GM18861 (cell line): ENCODE data around the gene ZDHHC16.
"Not testable (repeated sequence)": the region's sequence is repeated elsewhere in the genome, so short reads cannot be mapped to it uniquely, and the experiment has no call there.

ENCODE experiments used
- ATAC-seq: cut with Tn5 transposase; IDR thresholded peaks from one replicate; pipeline ENCODE4 v1.9.1; 2021; ENCODE audit not compliant: unreplicated experiment

The ZDHHC16 gene

DNA sequence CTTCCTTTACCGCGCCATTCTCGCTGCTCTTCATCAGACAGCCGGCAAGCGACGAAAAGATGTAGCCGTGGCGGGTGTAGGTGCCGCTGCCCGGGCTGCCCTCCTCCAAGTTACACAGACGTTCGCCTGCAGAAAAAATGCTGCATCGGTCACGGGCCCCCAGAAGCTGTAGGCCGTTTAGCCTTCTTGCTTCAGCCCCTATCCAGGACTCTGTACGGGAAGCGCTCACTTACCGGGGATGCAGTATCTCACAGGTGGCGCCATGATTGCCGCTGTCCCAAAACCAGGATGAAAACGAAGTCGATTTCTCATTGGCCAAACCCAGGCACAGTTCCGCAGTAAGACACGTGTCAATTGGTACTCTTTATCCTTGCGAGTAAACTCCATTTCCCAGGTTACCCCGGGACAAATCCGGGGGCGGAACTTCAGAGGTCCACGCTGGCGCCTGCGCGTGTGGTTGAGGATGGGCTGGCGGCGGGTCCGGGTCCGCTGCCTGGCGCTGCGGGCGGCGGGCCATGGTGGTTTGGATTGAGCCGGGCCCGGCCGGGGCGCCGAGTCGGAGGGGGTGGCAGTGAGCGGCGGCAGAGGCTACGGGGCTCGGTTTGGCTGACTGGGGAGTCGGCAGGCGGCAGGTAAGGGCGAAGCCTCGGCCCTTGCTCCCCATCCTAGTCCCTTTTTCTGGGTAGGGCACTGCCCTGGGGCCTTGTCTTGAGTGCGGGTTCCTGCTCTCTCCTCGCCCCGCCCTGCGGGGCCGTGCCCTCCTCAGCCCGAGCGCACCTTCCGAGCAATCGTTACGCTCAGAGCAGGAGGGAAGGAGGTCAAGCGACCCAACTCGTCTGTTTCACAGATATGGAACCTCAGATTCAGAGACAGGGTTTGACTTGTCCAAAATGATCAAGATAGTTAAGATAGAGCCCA is at the start of gene ZDHHC16, which contains the start of gene EXOSC1:
Gene ZDHHC16, plus strand, starts transcription at position 454 of the 918 bp plus-strand sequence. CDS start 5,501 bp downstream, outside the sequence.
Gene EXOSC1, minus strand, starts transcription at position 285 of the 918 bp plus-strand sequence. Its CDS starts 21 bp downstream, at position 264.
- ATAC-seq = peak; percentile 96

DNA sequence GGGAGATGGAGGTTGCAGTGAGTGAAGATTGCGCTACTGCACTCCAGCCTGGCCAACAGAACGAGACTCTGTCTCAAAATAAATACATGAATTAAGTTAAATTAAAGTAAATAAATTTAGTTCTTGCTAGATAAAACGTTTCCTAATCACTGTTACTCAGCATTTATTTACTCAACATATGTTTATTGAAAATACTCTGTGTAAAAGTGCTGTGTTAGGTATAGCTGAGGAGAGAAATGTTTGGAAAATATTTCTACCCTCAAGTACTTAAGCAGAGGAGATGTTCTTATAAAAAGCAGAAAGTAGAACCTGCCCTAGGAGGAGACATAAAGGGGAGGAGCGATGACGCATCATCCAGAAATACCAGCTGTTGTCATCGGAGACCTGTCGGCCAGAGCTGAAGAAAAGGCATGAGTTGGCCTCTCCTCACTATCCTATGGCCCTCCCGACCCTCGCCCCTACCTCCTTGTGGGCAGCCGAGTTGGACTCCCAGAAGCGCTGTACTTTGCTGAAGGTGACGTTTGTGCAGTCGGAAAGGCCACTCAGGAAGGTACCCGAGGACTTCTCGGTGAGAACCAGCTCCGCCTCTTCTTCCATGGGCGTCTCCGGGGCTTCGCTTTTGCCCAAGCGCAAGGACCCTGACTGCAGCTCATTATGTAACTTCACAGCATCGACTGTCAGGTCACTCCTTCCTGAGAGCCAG is 46.0 kb upstream of the ZDHHC16 start:
- no peak for ATAC-seq

DNA sequence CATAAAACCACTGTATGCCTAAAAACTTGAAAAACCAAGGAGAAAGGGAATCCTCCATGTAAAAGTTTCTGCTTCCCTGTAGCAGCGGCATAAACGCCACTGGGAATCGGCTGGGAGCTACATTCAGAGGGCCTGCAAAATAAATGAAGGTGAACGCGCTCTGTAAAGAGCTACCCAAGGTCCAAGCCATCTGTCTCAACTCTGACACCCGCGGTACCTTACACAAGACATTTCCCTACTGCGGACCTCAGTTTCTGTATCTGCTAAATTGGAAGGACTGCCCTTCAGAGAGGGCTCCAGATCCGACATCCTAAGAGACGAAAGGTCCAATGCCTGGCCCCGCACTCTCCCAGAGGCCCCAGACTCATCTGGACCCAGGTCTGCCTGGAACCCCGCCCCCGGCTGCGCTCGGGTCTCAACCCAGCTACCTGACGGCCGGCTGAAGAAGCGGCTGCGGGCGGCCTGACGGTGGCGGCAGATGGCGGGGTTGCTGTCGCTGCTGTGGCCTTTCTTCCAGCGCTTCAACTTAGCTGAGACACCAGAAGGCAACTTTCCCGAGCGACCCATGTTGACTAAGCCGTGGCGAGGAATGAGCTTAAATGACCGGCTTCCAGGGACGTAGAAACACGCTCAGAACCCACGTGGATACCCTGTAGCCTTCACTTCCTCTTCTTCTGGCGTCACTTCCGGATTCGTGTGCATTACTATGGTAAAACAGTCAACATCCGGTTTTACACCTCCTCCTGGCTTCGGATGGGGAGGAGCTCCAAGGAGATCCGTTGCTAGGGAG is 45.1 kb upstream of the ZDHHC16 start, which contains the start of gene RRP12:
Gene RRP12, minus strand, starts transcription at position 676 of the 790 bp plus-strand sequence. Its CDS starts 109 bp downstream, at position 567.
- peak; percentile 94 for ATAC-seq

DNA sequence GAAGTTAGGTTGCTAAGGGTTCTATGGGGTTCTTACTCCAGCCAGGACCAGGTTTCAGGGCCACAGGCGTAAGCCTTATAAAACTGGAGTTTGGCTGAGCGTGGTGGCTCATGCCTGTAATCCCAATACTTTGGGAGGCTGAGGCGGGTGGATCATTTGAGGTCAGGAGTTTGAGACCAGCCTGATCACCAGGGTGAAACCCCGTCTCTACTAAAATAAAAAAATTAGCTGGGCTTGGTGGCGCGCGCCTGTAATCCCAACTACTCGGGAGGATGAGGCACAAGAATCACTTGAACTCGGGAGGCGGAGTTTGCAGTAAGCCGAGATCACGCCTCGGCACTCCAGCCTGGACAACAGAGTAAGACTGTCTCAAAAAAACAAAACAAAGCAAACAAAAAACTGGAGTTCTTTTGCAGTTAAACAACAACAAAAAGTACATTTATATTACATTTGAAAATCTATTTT is 44.5 kb upstream of the ZDHHC16 start:
- no peak for ATAC-seq

DNA sequence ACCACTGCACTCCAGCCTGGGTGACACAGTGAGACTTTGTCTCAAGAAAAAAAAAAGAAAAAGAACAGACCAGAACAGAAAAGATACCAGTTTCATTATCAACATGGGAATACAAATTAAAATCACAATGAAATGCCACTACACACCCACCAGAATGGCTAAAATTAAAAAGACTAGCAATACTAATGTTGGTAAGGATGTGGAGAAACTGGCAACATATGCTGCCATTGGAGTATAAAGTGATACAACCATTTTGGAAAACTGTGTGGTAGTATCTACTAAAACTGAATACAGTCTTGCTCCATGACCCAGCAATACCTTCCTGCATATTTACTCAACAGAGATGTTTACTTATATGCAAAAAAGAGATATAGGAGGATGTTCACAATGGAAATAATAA is 41.9 kb upstream of the ZDHHC16 start:
- ATAC-seq = no peak

DNA sequence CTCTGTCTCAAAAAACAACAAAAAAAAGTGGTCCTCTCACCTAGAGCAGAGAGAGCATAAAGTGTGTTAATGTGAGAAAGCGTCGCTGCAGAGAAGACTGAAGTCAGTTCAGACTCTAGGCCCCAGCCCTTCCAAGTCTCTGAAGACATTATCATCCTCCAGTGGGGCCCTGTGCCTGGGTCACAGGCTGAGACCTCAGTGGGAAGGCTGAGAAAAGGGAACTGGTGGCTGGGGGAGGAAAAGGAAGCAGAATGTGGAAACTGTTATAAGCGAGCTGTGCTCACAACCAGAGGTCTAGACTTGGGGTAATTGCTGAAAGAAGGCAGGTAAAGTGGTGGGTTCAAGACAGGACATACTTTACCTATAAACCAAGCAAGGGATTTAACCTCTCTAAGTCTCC is 39.9 kb upstream of the ZDHHC16 start:
- ATAC-seq = no peak

DNA sequence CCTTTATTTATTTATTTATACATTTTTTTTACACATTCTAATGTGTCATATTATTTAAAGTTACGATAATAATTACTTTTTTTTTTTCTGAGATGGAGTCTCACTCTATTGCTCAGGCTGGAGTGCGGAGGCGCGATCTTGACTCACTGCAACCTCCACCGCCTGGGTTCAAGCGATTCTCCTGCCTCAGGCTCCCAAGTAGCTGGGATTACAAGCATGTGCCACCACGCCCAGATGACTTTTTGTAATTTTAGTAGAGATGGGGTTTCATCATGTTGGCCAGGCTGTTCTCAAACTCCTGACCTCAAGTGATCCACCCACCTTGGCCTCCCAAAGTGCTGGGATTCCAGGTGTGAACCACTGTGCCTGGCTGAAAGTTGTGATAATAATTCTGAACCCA is 39.5 kb upstream of the ZDHHC16 start:
- ATAC-seq = not testable (repeated sequence)

DNA sequence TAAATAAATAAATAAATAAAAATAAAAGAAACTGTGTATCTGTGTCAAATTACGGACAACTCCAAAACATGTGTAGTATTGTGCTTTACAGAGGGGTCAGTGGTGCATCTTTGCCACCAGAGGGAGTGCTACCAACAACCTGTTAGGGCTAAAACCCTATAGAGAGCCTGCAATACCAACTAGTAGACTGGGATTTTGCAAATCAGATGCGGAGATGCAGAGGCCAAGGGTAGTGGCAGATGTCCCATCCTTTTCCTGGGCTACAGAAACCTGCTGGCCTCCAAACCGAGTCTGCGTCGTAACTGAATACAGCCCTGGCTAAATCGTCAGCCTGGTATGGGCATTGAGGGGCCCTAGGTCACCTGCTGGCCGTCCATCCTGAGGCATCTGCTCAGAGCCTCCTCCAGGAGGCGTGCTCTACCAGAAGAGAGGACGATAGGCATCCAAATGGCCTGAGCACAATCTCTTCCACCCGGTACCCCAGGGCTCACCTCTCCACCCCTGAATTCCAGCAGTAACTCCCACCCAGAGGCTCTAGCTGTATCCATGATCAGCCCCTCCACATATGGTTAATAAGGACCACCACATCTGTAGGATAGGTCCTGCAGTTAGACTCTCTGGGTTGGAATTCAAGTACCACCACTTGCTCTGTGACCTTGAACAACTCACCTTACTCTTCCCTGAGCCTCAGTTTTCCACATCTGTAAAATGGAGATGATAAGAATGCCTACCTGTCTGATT is 38.6 kb upstream of the ZDHHC16 start:
- ATAC-seq = peak; percentile 77

DNA sequence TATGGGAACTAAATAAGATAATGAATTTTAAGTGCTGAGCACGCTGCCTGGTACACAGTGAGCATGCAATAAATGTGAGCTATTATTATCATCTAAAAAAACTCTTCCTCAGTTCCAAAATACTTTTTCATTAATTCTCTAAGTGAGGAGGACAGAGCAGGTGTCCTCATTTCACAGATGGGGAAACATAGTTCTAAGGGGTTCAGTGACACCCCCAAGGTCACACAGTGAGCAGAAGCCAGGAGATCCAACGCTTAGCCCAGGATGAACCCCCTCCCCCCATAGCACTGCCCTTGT is 38.1 kb upstream of the ZDHHC16 start:
- ATAC-seq = no peak

DNA sequence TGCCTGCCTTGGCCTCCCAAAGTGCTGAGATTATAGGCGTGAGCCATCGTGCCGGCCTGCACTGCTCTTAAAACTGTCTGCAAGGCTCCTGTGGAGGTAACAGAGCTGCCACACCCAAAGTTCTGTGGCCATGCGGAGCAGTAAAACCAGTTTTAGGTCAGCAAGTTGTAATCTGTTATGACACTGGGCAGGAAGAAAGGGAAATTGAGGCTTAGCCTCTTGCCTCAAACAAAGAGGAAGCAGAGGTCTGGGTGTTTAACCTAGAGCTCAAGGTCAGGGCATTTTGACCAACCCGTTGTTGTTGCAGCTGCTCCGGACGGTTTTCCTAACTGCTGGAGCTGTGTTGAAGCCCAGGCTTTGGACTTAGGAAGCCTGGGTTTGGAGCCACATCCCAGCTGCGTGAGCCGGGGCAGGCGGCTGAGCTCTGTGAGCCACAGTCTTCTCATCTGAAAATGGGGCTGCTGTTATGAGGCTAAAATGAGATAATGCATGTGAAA is 37.4 kb upstream of the ZDHHC16 start:
- ATAC-seq = no peak

DNA sequence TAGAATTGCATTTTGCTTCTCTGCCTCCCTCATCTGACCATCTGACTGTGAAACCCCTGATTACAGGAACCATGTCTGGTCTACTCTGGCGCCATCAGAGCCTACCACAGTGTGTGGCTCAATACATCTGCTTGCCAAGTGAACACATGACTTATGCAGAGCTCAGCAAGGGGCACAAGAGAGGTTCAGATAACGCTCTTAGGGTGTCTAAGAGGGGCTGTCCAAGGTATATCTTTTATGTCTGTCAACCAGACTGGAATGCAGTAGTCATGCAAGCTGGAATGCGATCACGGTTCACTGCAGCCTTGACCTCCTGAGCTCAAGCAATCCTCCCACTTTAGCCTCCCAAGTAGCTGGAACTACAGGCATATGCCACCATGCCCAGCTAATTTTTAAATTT is 34.6 kb upstream of the ZDHHC16 start:
- ATAC-seq = no peak

DNA sequence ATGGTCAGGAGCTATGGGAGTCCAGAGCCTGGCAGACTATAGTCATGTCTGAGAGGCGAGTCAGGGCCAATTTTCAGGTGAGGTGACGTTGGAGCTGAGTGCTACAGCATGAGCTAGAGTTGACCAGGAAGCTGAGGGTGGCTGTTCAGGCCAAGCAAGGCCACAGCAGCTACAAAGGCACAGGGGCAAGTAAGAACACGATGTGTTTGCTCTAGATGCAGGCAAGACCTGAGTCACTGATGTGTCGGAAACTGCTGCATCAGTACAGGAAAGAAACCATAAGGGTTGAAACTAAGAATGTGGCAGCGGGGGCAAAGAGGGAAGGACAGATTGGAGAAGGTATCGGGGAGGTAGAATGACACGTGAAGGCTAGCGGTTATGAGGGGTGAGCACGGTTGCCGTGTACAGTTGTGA is 33.1 kb upstream of the ZDHHC16 start:
- ATAC-seq = no peak

DNA sequence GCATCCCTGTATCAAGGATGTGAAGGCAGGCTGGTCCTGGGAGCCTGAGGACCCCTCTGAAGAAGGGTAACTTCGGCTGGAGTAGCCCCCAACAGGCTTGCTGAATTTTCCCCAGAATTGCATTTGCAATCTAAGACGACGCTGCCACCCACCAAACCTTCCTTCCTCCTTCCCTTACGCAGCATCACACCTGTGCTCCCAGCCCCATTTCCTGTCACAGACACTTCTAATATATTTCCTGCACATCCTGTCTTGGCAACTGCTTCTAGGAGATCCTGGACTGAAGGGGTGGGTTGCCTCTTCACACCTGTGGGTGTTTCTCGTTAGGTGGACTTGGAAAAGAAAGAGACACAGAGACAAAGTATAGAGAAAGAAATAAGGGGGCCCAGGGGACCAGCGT is 29.4 kb upstream of the ZDHHC16 start:
- ATAC-seq = no peak

DNA sequence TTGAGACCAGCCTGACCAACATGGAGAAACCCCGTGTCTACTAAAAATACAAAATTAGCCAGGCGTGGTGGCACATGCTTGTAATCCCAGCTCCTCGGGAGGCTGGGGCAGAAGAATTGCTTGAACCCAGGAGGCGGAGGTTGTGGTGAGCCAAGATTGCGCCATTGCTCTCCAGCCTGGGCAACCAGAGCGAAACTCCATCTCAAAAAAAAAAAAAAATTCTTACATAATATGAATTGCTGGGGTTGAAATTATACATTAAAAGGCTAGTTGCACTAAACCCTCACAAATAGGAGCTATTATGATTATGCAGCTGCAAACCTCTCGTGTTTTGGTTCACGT is 22.2 kb upstream of the ZDHHC16 start:
- not testable (repeated sequence) for ATAC-seq

DNA sequence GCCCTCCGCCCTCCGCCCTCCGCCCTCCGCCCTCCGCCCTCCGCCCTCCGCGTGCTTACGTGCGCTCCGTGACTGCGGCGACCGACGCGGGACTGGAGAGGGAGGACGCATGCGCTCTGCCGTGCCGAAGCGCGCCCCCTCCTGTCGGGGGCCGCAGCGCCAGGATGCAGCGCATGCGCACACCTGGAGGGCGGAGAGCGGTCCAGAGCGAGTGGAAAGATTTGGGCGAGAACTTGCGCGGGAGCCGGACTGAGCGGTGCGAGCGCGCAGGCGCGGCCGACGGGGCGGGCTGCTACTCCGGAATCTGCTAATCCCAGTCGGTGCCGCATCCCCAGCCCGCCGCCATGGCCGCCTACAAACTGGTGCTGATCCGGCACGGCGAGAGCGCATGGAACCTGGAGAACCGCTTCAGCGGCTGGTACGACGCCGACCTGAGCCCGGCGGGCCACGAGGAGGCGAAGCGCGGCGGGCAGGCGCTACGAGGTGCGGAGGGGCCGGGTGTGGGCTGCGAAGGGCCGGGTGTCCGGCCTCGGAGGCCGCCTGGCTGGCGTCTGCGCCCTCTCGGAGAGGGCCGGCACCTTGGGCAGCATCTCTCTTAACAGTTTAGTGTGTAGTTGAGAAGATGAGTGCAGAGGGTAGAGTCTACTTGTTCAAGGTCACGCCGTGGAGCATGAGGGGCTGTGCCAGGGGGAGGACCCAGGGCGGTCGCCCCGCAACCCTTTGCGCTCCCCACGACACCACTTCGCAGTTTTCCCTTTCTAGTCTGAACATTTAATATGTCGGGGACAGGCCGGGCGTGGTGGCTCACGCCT is 19.8 kb upstream of the ZDHHC16 start, which contains the start of gene PGAM1:
Gene PGAM1, plus strand, starts transcription at position 228 of the 812 bp plus-strand sequence. Its CDS starts 117 bp downstream, at position 345.
- peak; percentile 76 for ATAC-seq

DNA sequence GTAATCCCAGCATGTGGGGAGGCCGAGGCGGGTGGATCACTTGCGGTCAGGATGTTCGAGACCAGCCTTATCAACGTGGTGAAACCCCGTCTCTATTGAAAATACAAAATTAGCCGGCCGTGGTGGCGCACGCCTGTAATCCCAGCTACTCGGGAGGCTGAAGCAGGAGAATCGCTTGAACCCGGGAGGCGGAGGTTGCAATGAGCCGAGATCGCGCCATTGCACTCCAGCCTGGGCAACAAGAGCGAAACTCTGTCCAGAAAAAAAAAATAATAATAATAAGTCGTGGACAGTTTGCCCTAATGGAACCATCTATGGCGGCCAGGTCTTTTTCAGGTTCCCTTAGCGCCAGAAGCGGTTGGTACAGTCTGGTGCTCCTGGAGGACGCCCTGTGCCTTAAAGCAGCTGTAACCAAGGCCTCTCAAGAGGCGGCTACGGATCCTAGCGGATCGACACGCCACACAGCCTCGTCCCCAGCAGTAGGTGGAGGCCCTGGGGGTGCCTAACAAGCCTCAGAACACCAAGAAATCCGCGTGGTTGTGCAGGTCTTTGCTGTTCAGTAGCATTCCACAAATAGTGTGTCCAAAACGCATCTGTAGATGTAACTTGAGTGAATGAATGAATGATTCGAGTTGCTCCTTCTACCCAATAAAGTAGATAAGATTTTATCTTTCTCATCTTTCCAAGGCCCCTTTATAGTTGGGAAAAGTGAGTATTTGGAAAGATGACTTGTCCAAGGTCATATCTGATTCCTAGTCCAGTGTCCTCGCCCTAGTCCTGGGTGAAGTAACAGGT is 19.0 kb upstream of the ZDHHC16 start:
- ATAC-seq = no peak

DNA sequence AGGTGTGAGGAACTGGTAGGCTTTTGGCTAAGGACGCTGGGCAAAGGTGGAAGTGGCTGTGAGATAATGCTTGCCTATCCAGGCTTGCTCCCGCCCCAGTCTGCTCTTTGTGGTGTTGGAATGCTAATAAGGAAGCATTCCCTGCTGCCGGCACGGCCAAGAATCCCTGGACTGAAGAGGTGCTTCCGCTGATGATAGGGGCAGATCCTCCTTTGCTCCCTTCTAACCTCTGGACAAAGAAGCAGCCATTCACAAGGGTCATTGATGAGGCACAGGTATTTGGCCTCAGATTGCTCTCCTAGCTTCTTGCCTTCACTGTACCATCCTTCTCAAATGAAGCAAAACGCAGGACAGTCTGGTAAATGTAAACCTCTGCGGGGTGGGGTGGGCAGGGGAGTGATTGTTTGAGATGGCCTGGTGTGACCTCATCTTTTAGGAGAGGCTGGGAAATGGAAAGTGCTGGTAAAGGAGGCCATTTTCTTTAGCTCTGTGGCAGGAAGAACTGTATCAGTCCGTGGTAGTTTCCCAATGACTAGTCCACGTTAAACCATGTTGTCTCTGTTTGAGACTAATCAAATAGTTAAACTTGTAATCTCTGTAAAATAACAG is 18.3 kb upstream of the ZDHHC16 start:
- no peak for ATAC-seq

DNA sequence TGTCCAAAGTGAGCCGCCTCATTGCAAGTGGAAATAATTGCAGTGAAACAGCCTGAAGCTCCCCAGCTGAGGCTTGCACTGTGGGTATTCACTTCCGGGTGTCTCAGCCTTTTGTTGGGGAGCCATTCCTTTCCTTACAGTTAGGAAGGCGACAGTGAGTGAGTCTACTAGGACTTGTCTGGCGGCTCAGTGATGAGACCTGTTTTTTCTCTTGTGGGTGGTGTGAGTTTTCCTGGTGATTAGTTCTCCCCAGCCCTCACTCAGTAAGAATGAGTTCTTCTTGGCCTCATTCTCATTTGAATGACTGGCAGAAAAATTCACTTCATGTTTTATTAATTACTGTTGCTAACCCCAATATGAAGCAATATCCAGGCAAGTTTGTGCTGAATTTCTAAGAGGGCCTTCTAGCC is 17.4 kb upstream of the ZDHHC16 start:
- no peak for ATAC-seq
